GM18868 (cell line): Measurements from ENCODE around the gene TRPV5.

Source experiments
- ATAC-seq: cut with Tn5 transposase; IDR thresholded peaks from one replicate; pipeline ENCODE4 v1.9.1; 2021; ENCODE audit warnings: mild to moderate bottlenecking, moderate library complexity; ENCODE audit not compliant: unreplicated experiment

TRPV5 gene

DNA sequence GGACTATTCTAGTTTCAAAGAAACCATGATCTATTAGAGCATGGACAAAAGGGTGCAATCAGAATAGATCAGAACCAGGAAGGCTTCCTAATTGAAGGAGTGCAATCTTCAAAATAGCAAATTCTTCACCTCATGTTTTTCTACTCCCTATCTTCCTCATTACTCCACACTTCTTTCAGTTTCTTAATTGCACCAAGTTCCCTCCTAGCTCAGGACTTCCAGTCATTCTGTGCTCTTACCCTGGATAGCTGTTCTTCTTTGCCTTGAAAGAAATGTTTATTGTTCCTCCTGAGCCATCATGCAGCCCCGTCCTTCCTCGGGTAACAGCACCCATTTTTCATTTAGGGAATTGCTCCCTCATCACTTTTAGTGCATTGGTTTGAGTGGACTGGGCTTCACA is 23.1 kb downstream of the TRPV5 start:
- no peak for ATAC-seq

DNA sequence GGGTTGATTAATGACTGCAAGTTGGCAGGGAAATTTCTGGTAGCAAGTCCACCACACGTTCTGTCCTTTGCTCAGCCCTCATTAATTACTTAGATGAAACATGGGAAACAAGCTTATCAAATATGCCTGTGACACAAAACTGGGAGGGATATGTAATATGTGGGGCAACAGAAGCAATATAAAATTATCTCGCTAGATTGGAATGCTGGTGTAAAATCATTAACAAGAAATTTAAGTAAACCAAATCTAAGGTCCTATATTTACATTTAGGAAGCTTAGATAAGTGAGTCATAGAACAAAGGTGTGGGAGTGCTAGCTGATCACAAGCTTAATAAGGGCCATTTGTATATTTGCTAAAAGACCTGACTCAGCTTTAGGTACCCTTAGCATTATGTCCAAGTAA is 23.5 kb downstream of the TRPV5 start:
- no peak for ATAC-seq

DNA sequence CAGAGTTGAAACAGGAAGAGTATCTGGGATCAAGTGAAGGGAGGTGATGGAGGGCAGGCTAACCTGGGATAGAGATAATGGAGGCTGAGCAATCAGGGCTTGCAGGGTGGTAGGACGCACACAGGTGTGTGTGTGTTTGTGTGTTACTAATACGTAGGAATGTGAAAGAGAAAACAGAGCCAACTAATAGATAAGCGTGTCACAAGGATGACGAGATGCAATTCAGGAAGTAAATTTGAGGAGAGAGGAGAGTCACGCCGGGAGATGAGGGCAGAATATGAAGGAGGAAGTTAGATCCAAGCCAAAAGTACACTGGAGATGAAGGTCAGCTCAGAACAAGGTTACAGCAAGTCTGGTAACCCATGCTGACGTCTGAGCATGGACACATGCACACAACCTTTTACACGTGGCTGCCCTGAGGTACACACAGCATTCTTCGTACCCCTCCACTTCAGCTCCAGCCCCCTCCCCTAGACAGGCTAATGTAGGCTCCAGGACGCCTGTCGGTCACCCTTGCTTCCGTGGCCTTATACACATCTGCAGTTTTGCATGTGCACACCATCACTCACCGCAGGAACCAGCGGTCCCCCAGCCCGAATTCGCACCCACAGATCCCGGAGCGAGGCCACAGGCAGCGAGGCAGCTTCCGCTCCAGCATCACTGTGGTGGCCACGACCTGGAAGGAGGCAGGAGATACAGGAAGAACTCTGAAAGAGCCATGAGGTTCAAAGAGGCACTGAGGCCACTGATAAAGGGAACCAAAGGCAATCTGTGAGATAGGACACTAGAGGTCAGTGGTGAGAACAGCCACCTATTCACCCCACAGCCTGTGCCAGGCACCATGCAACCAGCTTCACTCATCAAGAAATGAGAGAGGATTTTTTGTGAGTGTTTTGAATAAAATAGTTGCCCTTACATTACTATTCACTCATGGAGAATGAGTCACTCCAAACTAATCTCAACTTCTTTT is 24.3 kb downstream of the TRPV5 start:
- no peak for ATAC-seq

DNA sequence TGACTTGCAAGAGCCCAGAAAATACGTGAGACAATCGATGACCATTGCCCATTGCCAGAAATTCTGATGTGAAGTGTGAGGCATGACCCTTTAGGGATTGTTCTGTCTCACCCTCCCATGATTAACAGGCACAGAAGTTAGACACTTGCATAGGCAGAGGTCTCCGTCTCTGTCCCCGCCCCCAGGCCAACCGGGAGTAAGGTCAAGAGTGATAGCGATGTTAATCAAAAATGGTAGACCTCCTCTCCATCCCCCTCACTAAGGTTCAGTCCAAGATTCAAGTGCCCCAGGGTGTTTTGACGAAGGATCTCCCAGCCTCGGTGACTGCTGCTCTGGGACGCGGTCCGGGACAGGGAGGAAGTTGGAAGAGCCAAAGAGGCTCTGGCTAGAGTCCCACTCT is 25.3 kb downstream of the TRPV5 start:
- ATAC-seq: no peak

DNA sequence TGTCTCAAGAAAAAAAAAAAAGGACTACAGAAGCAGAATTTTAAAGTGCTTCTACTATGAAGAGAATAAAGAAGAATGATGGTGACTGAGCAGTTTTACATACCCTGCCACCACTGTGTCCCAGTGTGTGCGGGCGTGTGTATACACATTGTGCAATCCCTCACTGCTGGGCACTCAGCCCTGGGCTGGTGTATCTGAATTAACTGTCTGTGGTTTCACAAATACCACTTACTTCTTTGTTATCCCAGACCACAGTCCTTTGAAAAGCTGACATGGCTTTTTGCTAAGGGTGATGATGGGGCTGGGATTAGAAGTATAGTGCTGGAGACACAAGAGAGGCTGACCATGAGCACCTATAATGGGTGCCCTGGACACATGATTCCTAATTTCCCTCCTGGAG is 26.9 kb downstream of the TRPV5 start:
- no peak for ATAC-seq

DNA sequence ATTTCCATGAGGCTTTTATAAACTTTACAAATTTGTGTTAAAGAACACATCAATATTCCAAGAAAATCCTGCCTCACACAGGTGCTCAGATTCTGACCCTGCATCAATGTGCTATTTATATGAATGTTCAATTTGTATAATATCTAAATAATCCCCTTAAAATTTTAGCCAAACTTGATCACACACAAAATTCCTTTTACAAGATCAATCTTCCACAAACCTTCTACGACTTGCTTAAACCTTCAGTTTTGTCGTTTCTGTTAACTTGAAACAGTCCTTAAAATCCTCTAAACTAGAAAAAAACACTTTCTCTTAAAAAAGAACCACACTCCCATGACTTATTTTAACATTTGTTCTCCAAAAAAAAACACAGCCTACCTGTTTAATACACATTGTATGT is 27.8 kb downstream of the TRPV5 start:
- no peak for ATAC-seq

DNA sequence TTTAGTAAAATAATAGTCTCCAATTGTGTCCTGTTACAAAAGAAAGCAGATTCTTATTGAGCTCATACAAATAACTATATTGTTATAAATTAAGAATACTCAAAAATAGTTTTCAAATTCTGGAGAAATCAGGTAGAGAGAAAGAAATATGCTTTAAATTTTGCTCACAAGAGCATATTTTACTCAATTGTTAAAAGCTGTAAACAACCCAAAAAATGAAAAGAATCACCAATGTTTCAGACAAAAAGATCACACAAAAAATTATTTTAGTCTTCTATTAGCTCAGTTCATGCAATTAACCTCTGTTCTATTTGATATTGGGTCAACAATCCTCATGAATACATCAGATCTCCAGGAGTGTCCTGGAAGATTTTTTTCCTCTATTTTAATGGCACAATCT is 29.4 kb downstream of the TRPV5 start:
- ATAC-seq: no peak

DNA sequence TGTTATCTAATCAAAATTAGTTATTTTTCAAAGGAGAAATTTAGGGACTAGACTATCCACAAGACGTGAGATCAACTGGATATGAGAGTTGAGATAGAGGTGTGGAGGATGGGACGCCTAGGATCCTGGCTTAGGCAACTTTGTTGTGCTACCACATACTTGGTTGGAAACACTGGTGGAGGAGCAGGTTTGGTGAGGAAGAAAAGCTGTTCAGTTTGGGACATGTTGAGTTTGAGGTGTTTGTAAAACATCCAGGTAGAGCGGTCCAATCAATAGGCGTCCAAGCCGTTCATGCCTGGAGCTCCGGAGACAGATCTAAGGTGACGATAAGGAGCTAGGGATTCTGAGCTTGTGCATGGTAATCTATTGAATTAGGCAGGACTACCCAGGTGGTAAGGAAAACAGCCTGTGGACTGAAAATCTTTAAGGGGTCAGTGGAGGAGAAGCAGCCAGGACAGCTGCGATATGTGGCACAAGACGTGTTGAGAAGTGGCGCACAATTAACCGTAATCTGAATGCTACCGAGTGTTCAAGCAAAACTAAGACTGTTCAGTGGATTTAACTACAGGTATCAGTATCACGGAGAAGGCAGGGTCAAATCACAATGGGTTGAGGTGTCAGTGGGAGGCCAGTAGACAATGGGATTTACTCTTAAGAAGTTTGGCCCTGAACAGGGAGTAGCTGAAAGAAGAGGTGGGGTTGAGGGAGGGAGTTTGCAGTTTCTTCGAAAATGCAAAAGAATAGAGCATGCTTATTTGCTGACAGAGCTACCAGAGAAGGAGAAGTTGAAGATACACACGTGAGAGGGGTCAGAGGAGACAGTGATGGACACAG is 31.9 kb downstream of the TRPV5 start:
- ATAC-seq: no peak

DNA sequence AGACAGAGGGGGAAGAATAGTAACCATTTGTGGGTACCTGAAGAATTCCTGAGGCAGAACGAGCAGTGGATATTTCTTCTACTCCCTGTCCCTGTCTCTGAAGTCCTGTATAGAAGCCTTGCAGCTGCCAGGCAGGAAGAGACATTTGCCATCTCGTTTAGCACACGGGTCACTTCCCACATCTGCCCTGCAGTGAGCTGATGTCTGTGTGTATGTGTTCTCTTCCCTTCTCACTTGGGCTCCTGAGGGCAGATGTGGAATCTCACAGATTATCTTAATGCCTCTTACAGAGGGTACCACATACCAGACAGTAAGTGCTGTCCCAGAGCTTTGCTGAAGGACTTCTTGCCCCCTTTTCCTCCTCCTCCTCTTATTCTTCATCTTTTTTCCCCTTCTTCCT is 33.9 kb downstream of the TRPV5 start:
- ATAC-seq: no peak

DNA sequence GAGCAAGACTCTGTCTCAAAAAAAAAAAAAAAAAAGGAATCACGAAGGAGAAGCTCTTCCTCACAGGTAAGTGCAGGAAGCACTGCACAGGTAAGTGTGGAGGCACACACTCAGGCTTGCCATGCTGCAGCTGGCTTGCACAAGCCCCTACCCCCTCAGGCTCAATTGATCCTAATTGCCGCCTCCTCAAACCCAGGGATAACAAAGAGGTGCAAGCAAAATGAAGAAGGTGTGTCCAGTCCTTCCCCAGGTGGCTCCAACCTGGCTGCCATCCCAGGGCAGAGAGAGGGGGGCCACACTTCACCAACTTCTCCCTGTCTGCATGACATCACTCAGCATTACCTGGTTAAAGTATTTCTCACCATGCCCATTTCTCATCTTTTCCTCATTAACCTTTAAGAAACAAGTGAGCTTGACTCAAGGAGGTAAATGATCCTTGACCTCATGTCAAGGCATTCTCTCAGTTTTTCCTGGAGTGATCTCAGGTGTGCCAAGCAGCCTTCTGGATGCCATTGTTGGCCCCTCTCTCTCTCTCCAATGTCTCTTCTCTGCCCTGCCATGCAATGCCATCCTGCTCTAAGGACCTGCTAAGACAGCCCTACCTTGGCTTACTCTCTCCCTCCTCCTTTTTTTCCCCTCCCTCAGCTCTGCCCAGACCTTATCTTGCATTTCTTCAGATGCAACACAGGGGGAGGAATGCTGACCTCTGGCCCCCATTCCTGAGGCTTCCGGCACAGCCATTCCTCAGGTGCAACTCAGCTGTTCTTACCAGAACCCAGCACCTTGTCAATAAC is 35.0 kb downstream of the TRPV5 start:
- no peak for ATAC-seq

DNA sequence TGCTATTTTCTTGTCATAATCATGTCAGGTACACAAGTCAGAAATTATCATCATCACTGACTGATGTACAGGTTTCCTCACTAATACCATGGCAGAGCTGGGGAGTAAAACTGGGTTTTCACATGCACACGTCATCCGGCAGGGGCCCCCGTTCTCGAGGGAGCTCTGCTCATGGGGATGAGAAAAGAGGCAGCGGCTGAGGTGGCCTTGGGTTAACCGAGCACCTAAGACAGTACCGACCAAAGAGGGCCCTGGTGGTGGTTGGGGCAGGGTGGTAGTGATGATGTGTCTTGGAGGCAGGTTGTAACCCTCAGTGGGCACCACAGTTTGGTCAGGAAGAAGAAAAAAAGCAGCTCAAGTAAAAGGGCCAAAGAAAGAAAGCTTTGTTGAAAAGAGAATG is 35.9 kb downstream of the TRPV5 start:
- no peak for ATAC-seq

DNA sequence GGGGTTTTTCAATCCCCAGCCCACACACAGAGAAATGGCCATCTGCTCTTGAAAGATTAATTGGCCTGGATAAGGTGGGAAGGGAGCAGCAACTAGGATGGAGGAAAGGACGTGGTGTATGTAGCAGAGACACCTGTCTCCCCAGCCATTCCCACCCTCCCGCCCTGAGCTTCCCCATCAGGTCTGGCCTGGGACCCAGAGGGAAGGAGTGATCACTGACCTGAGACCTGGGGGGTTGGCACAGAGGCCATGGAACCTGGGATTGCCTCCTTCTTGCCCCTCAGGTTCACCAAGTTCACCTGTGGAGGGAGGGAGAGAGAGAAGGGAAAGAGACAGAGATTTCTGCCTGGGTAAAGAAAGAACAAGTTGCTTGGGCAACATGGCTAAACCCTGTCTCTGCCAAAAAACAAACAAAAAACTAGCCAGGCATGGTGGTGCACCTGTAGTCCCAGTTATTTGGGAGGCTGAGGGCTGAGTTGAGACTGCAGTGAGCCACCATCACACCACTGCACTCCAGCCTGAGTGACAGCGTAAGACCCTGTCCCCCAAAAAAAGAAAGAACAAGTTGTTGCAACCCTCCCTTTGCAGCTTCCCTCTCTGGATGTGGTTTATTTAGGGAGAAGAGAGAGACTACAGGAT is 36.7 kb downstream of the TRPV5 start:
- no peak for ATAC-seq

DNA sequence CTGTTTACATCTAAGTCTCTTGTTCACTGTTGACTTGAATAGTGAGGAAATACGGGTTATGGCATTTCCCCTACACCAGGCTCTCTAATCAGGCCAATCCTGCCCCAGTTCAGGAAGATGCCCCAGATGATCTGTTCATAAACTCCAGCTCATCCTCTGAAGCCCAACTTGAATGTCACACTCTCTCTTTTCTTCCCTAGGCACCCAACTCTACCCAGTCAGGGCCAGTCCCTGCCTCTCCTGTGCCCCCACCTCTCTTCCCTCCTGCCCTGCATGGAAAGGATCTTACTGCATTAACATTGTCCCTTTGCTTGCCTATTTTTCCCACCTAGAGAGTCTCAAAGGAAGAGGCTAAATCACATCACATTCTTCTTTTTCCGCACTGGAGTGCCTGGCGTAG is 37.4 kb downstream of the TRPV5 start:
- no peak for ATAC-seq

DNA sequence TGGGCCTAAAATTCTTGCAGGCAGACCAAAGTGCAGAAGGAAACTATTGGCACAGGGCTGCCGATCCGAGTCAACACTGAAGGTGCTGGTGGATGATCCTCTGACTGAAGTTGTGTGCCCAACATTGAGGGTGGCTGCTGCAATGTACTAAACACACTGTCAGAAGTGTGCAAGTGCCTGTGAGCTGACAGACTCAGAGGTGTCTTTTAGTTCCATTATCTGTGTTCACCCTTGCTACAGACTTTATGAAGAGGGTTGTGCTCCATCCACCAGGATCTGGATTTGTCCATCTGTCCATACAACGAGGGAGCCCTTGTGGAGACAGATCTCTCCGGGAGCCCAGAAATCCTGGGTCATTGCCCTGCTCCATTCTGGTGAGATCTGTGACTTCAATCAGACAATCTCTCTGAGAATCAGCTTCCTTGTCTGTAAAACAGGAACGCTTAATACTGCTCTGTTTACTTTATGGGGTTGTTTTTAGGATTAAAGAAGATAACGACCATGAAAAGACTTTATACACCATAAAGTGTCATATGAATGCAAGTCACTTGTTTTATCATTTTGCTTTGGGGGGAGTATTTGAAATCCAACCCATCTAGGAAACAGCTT is 38.5 kb downstream of the TRPV5 start:
- no peak for ATAC-seq

DNA sequence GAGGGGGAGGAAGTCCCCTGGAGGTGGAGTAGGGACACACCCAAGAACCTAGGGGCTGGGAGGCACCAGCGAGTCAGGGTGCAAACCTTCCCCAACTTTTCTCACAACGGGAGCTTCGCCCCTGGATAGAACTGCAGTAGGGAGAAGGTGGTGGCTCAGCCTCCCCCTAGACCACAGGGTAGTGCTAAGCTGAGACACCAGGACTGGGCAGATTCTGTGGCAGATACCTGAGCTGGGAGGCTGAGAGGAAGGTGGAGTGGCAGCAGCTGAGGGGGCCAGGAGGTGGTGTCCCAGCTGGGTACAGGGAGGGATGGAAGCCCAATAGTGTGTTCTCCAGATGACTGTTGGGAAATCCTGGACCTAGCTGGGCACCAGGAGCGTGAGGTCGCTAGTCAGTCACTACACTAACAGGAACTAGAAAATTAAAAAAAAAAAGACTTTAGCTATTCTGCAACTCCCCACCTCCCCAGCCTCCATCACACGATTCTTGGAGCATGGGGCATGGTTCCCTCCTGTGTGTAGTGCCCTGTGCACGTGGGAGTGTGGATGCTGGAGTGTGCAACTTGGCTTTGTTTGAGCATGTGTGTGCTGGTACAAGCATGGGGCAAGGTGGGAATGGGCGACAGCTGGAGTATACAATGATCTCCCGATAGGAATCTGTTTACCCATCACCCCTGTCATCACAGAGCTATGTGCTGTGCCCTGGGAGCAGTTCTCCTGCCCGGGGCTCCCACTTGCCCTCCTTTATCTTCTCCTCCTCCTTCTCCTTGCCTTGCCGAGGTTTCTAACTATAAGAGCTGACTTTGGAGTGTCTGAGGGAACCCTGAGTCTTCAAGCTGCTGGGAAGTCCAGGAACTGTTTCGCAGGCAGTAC is 39.2 kb downstream of the TRPV5 start:
- ATAC-seq: no peak

DNA sequence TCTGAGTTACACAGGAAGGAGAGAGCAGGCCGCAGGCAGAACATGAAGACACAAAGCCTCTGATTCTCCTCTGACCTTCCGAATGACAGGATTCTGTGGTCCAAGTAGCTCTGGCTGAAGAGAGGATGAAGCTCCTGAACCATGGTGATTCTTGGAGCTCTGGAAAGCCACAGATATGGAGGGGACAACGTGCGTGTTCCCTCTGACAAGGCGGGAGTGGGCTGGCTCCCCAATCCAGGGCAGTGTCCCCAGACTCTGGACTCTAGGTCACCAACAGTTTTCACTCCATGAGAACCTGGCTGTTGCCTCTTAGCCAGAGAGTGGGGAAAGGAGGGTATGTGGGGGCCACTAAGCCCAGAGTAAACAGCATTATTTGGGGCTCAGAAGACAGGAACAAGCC is 40.6 kb downstream of the TRPV5 start:
- ATAC-seq: no peak

DNA sequence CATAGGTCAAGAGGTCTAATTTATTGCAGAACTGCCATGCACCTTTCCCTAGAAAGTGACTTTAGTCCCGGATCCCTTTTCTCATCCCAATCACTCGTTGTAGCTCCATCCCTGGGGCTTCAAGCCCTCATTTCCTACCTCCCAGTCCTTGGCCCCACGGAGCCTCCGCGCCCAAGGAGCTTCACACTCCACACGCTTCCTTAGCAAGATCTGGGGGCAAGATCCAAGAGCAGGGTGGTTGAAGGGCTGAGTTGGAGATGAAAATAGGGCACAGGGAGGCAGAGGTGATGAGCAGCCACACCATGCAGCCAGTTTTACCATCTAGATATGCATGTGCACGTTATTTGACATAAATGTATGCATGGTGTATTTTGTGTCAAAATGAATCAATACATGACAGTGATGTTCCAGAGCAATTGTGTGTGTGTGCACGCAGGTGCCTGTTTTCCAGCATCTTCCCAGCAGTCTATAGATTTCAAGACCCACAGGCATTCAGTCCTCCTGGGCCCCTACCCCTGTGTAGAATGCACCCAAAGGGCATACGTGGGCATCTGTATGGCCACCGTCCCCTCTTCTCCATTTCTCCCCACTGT is 42.0 kb downstream of the TRPV5 start:
- ATAC-seq: no peak

DNA sequence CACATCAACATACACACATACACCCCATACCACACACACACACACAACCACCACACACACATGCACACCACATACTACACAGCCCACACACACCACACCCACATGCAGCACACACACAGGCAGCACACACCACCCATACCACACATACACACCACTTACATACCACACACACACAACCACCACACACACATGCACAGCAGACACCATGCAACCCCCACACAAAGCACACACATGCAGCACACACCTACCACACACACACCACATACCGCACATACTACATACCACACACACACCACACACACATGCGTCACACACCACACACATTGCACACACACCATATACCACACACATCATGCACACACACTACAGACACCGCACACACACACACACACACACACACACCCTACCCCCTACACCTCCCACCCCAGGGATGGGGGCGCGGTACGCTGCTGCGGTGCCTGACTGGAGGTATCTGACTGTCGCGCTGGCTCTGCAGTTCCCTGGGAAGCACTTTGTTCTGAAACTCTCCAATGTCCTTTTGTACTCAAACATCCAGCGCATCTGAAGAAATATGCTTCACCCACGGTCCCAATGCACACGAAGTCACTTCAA is 42.6 kb downstream of the TRPV5 start:
- no peak for ATAC-seq

DNA sequence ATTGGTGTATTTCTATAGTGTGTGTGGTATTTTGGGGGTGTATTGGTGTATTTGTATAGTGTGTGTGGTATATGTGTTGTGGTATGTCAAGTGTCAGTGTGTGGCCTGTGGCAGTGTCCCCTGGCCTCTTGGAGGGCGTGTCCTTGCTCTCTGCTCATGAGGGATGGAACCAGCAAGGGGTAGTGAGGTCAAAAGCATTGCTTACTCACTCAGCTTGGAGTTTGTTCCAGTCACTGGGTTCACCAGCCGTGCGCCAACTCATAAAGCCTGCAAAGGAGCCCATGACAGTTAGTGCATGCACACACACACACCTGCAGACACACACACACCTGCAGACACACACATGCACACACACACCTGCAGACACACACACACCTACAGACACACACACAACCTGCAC is 43.7 kb downstream of the TRPV5 start:
- ATAC-seq: no peak
